A549 (cell line): ENCODE data around the gene CLDN17. TPM values are rescaled to one million over a fixed set of nuclear protein-coding genes. Genes with fewer than 3 reads are reported as not detected.

ENCODE experiments used
- ATAC-seq, 2 experiments: fragments of 200-7000 bp in 1 of 2; fragments of >200 bp in 1 of 2; cut with Nextera tagmentation in 1 of 2; cut with Tn5 transposase in 1 of 2; 3 replicates each; pipeline versions ENCODE4 v1.8.0 to v1.9.1; 2018 to 2020; ENCODE audit warnings: mild to moderate bottlenecking in 1 of 2, moderate library complexity in 1 of 2
- CTCF ChIA-PET: fragments of 300-600 bp; sonication (Branson Sonifier 250); formaldehyde crosslinking; extraction: SDS; loops from one replicate; lab custom pipeline; 2021; ENCODE audit warnings: antibody characterized with exemption, inconsistent platforms; lab: Yijun Ruan, JAX
- POLR2A ChIA-PET: fragments of 350-600 bp; formaldehyde crosslinking; extraction: SDS; loops from one replicate; lab custom pipeline; 2021; ENCODE audit warnings: antibody characterized with exemption, inconsistent platforms; lab: Yijun Ruan, JAX
- DNase-seq, 2 experiments: peaks; one replicate each; pipeline versions ENCODE4 v3.0.0 to v3.0.0-alpha.2; 2011 to 2016; ENCODE audit warnings: low read depth in 1 of 2, low spot score in 1 of 2
- FAIRE-seq: peaks from 2 replicates; lab custom pipeline; 2011; peaks lifted over from hg19 to GRCh38; lab: Jason Lieb, UNC
- H3K27ac ChIP-seq, 2 experiments: fragments of >200 bp; sonication (Bioruptor Twin); formaldehyde crosslinking; 3 replicates each; pipeline ENCODE4 v1.5.1; 2016 to 2017
- H3K4me1 ChIP-seq: fragments of >200 bp; sonication (Bioruptor Twin); formaldehyde crosslinking; 3 replicates; pipeline ENCODE4 v1.6.1; 2016
- H3K4me2 ChIP-seq: fragments of >200 bp; sonication (Bioruptor Twin); formaldehyde crosslinking; 3 replicates; pipeline ENCODE4 v1.6.1; 2016
- H3K4me3 ChIP-seq: fragments of >200 bp; sonication (Bioruptor Twin); formaldehyde crosslinking; 3 replicates; pipeline ENCODE4 v1.5.1; 2016
- H3K9me3 ChIP-seq: fragments of >200 bp; sonication (Bioruptor Twin); formaldehyde crosslinking; 3 replicates; pipeline ENCODE4 v1.6.1; 2016
- BHLHE40 ChIP-seq: IDR thresholded peaks from 2 replicates; pipeline ENCODE4 v1.6.1; 2012; ENCODE audit warnings: low read depth, low read length, inconsistent platforms
- CBX2 ChIP-seq: fragments of 200-600 bp; sonication (generic); IDR thresholded peaks from 2 replicates; pipeline ENCODE4 v1.6.1; 2016; ENCODE audit warnings: low read depth, mild to moderate bottlenecking, borderline replicate concordance
- CEBPB ChIP-seq, 2 experiments: fragments of >200 bp in 1 of 2; sonication (Bioruptor Twin) in 1 of 2; formaldehyde crosslinking in 1 of 2; IDR thresholded peaks; 2 replicates each; pipeline ENCODE4 v1.6.1; 2012 to 2016
- CHD4 ChIP-seq: fragments of 200-600 bp; sonication (generic); IDR thresholded peaks from 2 replicates; pipeline ENCODE4 v1.6.1; 2016; ENCODE audit warnings: antibody characterized with exemption, mild to moderate bottlenecking, borderline replicate concordance
- EP300 ChIP-seq, 2 experiments: fragments of >200 bp; sonication (Bioruptor Twin); formaldehyde crosslinking; IDR thresholded peaks; 2 replicates in 1 of 2; 3 replicates in 1 of 2; pipeline ENCODE4 v1.6.1; 2016 to 2017
- ESRRA ChIP-seq: fragments of 150-350 bp; IDR thresholded peaks from 2 replicates; pipeline ENCODE4 v1.6.1; 2014; ENCODE audit warnings: mild to moderate bottlenecking, low read length, borderline replicate concordance
- FOSL2 ChIP-seq, 2 experiments: fragments of 450-650 bp in 1 of 2; fragments of >200 bp in 1 of 2; sonication (Bioruptor Twin) in 1 of 2; formaldehyde crosslinking; IDR thresholded peaks; 2 replicates each; pipeline versions ENCODE4 v1.5.0 to v1.6.1; 2016 to 2020; ENCODE audit warnings: mild to moderate bottlenecking in 1 of 2, moderate library complexity in 1 of 2
- FOXS1 ChIP-seq: fragments of 250-450 bp; sonication (Bioruptor Pico); IDR thresholded peaks from 2 replicates; pipeline ENCODE4 v1.5.0; 2020; ENCODE audit warnings: mild to moderate bottlenecking, moderate library complexity
- GATA3 ChIP-seq: IDR thresholded peaks from 2 replicates; pipeline ENCODE4 v1.6.1; 2012; ENCODE audit warnings: borderline replicate concordance
- HEYL ChIP-seq: fragments of 250-450 bp; sonication (Bioruptor Pico); IDR thresholded peaks from 2 replicates; pipeline ENCODE4 v1.8.0; 2021; ENCODE audit warnings: mild to moderate bottlenecking, moderate library complexity
- HMGXB4 ChIP-seq: fragments of 250-450 bp; sonication (Bioruptor Pico); IDR thresholded peaks from 2 replicates; pipeline ENCODE4 v1.5.0; 2021; ENCODE audit warnings: mild to moderate bottlenecking, moderate library complexity, borderline replicate concordance
- HOXA7 ChIP-seq: fragments of 250-450 bp; sonication (Bioruptor Pico); IDR thresholded peaks from 2 replicates; pipeline ENCODE4 v1.5.0; 2020; ENCODE audit warnings: mild to moderate bottlenecking, moderate library complexity
- JUN ChIP-seq, 2 experiments: fragments of >200 bp; sonication (Bioruptor Twin); formaldehyde crosslinking; IDR thresholded peaks; 2 replicates in 1 of 2; 3 replicates in 1 of 2; pipeline ENCODE4 v1.6.1; 2016 to 2017
- JUNB ChIP-seq: fragments of >200 bp; sonication (Bioruptor Twin); formaldehyde crosslinking; IDR thresholded peaks from 2 replicates; pipeline ENCODE4 v1.6.1; 2016
- KDM1A ChIP-seq: fragments of 200-600 bp; sonication (generic); IDR thresholded peaks from 2 replicates; pipeline ENCODE4 v1.6.1; 2016; ENCODE audit warnings: low read depth, mild to moderate bottlenecking
- MAFK ChIP-seq: fragments of 450-650 bp; IDR thresholded peaks from 2 replicates; pipeline ENCODE4 v1.6.1; 2014; ENCODE audit not compliant: partially characterized antibody
- NPAS2 ChIP-seq: fragments of 250-450 bp; sonication (Bioruptor Pico); IDR thresholded peaks from 2 replicates; pipeline ENCODE4 v1.8.0; 2022; ENCODE audit warnings: mild to moderate bottlenecking, moderate library complexity, borderline replicate concordance
- NR3C1 ChIP-seq: fragments of >200 bp; sonication (Bioruptor Twin); formaldehyde crosslinking; IDR thresholded peaks from 3 replicates; pipeline ENCODE4 v1.6.1; 2017
- PHF8 ChIP-seq: fragments of 200-600 bp; sonication (generic); IDR thresholded peaks from 2 replicates; pipeline ENCODE4 v1.6.1; 2016; ENCODE audit warnings: low read depth, mild to moderate bottlenecking, antibody characterized with exemption, moderate library complexity, borderline replicate concordance
- POLR2AphosphoS2 ChIP-seq: conservative IDR thresholded peaks from 2 replicates; pipeline ENCODE4 v1.6.1; 2012; ENCODE audit warnings: low read length, improper control_type of control experiment, inconsistent platforms
- RAD21 ChIP-seq, 2 experiments: fragments of >200 bp in 1 of 2; sonication (Bioruptor Twin) in 1 of 2; formaldehyde crosslinking in 1 of 2; IDR thresholded peaks in 1 of 2; conservative IDR thresholded peaks in 1 of 2; 2 replicates in 1 of 2; 3 replicates in 1 of 2; pipeline ENCODE4 v1.6.1; 2012 to 2018; ENCODE audit warnings: inconsistent platforms in 1 of 2
- RCOR1 ChIP-seq: fragments of 150-350 bp; IDR thresholded peaks from 2 replicates; pipeline ENCODE4 v1.6.1; 2014; ENCODE audit warnings: antibody characterized with exemption, low read length, low read depth
- RNF2 ChIP-seq: fragments of 200-600 bp; sonication (generic); IDR thresholded peaks from 2 replicates; pipeline ENCODE4 v1.6.1; 2016; ENCODE audit warnings: low read depth, mild to moderate bottlenecking, antibody characterized with exemption, moderate library complexity, borderline replicate concordance
- SMC3 ChIP-seq: fragments of >200 bp; sonication (Bioruptor Twin); formaldehyde crosslinking; IDR thresholded peaks from 3 replicates; pipeline ENCODE4 v1.6.1; 2018; ENCODE audit warnings: inconsistent platforms
- ZSCAN20 ChIP-seq: fragments of 250-450 bp; sonication (Bioruptor Pico); IDR thresholded peaks from 2 replicates; pipeline ENCODE4 v1.8.0; 2022; ENCODE audit warnings: mild to moderate bottlenecking, moderate library complexity
- WGBS: methylation state at CpG from one replicate; pipeline ENCODE4 v1.1.6; 2017; ENCODE audit errors: missing lambda C conversion rate; 5-methylcytosine and 5-hydroxymethylcytosine counted together
- polyA plus RNA-seq, 4 experiments: library from polyadenylated mRNA; depleted of rRNA in 3 of 4; stranded (reverse); fragments of >200 nt; fragmentation: RNase III in 1 of 4; extraction: RNeasy Plus Mini Kit Qiagen cat#74134 plus additional on column Dnase treatment in 1 of 4; gene quantifications; 2 replicates in 3 of 4; 3 replicates in 1 of 4; pipeline ENCODE4 v1.2.3, GENCODE V29; 2011 to 2017
- TF ChIP-seq, protein P1 (sequence below): IDR thresholded peaks from 2 replicates; pipeline ENCODE4 v1.6.1; 2012
- TF ChIP-seq, protein P2 (sequence below): fragments of 200-600 bp; sonication (generic); IDR thresholded peaks from 2 replicates; pipeline ENCODE4 v1.6.1; 2016; ENCODE audit warnings: antibody characterized with exemption, mild to moderate bottlenecking, moderate library complexity

CLDN17 gene
- polyA plus RNA-seq, 2 of the 4 experiments (the other 2 are of a cell fraction) = not detected

DNA sequence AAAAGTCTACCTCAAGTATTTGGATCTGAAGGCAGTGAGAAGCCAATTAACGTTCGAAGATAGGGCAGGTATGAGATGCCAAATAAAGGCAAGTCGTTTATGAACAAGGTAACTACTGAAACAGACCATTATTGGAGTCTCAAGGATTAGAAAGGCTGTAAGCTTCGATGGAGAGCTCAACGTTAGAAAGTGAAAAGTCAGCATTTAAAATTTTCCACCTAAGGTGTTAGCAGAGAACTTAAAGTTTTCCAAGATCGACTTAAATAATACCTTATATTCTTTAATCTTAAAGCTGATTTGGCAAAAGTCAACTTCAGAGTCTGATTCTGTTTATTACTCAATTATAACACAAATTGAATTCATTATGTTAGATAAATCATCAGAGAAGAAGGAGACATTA lies 28.1 kb downstream of the CLDN17 start:
- FAIRE-seq = no peak
- TF ChIP-seq MAFK (peak; percentile 37), CHD4 (no peak)
- no peak overlapping the region for H3K4me3 ChIP-seq
- H3K4me2 ChIP-seq = no peak overlapping the region
- no peak for ATAC-seq
- POLR2A ChIA-PET = no interaction called here
- H3K4me1 ChIP-seq = no peaks in the 10 kb centered on the region
- H3K9me3 ChIP-seq = no peaks in the 10 kb centered on the region
- 0% methylated on average over 6 of the region's 6 CpGs for WGBS
- CTCF ChIA-PET = no interaction called here
- no peak overlapping the region for H3K27ac ChIP-seq
- DNase-seq = no peak

DNA sequence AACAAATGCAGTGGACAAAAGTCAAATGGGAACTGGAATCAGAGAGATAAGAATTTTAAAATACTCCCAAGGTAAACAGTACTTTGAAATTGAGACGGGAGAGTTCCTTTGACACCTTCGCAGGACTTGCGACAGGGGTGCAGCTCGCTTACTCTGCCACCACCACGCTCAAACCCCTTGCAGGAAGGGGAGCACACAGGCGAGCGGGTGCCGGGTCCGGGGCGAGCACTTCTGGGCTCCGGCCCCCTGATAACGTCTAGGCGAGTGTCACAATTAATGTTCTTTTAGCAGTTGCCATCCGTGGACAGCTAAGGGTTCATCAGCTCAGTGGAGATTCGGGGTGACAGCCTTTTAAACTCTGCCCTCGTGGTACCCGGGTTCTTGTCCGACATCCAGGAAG lies 37.4 kb downstream of the CLDN17 start:
- 23% methylated on average over 17 of the region's 18 CpGs for WGBS
- Histone ChIP-seq H3K9me3 (no peaks in the 10 kb centered on the region), H3K4me2 (no peak overlapping the region), H3K4me3 (no peak overlapping the region), H3K27ac (no peak overlapping the region), H3K4me1 (no peaks in the 10 kb centered on the region)
- no peak for TF ChIP-seq POLR2AphosphoS2
- no peak for TF ChIP-seq ZSCAN20
- no peak for TF ChIP-seq NR3C1
- TF ChIP-seq EP300 (IDR thresholded peaks at IDR 0.05) = no peak
- TF ChIP-seq HEYL (CRISPR knock-in tag) = no peak
- no peak for TF ChIP-seq JUNB
- TF ChIP-seq RAD21 (conservative IDR thresholded peaks at IDR 0.05 in 1 of 2, IDR thresholded peaks at IDR 0.05 in 1 of 2) = no peak
- TF ChIP-seq CEBPB (IDR thresholded peaks at IDR 0.05) = no peak
- TF ChIP-seq HOXA7 (CRISPR knock-in tag) = no peak
- TF ChIP-seq JUN (IDR thresholded peaks at IDR 0.05) = no peak
- no peak for TF ChIP-seq KDM1A
- TF ChIP-seq, protein P1, sequence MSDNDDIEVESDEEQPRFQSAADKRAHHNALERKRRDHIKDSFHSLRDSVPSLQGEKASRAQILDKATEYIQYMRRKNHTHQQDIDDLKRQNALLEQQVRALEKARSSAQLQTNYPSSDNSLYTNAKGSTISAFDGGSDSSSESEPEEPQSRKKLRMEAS = no peak
- ChIA-PET CTCF (no interaction called here), POLR2A (no interaction called here)
- ATAC-seq = no peak
- FAIRE-seq = no peak
- no peak for DNase-seq

- Histone ChIP-seq H3K4me1 (no peaks in the 10 kb centered on the region), H3K4me3 (no peak overlapping the region), H3K4me2 (no peak overlapping the region), H3K27ac (no peak overlapping the region), H3K9me3 (no peaks in the 10 kb centered on the region)
- ChIA-PET POLR2A (no interaction called here), CTCF (no interaction called here)
- FAIRE-seq (no peak), ATAC-seq (no peak), DNase-seq (no peak)
- TF ChIP-seq, protein P2, sequence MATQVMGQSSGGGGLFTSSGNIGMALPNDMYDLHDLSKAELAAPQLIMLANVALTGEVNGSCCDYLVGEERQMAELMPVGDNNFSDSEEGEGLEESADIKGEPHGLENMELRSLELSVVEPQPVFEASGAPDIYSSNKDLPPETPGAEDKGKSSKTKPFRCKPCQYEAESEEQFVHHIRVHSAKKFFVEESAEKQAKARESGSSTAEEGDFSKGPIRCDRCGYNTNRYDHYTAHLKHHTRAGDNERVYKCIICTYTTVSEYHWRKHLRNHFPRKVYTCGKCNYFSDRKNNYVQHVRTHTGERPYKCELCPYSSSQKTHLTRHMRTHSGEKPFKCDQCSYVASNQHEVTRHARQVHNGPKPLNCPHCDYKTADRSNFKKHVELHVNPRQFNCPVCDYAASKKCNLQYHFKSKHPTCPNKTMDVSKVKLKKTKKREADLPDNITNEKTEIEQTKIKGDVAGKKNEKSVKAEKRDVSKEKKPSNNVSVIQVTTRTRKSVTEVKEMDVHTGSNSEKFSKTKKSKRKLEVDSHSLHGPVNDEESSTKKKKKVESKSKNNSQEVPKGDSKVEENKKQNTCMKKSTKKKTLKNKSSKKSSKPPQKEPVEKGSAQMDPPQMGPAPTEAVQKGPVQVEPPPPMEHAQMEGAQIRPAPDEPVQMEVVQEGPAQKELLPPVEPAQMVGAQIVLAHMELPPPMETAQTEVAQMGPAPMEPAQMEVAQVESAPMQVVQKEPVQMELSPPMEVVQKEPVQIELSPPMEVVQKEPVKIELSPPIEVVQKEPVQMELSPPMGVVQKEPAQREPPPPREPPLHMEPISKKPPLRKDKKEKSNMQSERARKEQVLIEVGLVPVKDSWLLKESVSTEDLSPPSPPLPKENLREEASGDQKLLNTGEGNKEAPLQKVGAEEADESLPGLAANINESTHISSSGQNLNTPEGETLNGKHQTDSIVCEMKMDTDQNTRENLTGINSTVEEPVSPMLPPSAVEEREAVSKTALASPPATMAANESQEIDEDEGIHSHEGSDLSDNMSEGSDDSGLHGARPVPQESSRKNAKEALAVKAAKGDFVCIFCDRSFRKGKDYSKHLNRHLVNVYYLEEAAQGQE = no peak
- TF ChIP-seq FOSL2 (IDR thresholded peaks at IDR 0.05) (no peak), FOSL2 (CRISPR knock-in tag; IDR thresholded peaks at IDR 0.05) (no peak), CBX2 (no peak), ESRRA (no peak), NPAS2 (CRISPR knock-in tag) (no peak), SMC3 (no peak), BHLHE40 (no peak), FOXS1 (CRISPR knock-in tag) (no peak), GATA3 (no peak), RCOR1 (no peak), RNF2 (no peak), PHF8 (no peak), HMGXB4 (no peak)
These were observed 40.0 kb downstream of the CLDN17 start for GRCh38 chr21:30126576-30126975.
